OCI-M2 (cell line): Measurements from ENCODE around the gene ZNF804B.

Experiments used
- DNase-seq: peaks from one replicate; lab custom pipeline; 2025; ENCODE audit not compliant: unreplicated experiment; lab: John Stamatoyannopoulos, UW

Gene ZNF804B

DNA sequence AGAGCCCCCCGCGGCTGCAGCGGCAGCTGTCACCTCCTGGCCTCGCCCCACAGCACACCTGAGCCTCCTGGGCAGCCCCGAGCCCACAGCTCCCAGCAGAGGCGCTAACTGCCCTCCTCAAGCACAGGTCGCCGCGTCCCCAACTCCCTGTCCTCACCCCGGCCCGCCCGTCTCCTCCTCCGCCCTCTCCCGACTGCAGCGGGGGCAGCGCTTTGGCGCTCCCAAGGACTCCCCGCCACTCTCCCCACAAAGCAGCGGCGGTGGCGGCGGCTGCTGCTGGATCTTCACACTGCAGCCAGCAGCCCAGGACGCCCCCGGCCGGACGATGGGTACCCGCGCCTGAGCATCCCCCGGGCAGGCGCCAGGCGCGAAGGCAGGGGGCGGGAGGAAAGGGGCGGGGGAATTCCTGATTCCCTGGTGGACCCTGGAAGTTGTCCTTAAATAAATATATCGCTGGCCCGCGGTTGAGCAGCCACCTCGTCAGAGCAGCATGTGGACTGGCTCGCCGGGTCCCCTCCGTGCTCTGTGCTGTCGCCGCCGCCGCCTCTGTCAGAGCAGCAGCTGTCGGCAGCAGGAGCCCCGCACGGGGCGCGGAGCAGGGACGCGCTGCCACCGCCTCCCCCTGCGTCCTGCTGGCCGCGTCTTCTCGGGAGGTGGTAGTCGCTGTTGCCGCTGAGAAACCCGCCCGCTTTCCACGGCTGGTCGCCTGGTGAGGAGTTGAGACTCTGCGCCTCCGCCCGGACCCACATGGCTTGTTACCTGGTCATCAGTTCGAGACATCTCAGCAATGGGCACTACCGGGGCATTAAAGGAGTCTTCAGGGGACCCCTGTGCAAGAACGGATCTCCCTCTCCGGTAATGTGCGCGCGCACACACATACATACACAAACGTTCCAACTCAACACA lies at the start of gene ZNF804B:
Gene ZNF804B, plus strand, starts transcription at position 471 of the 906 bp plus-strand sequence. Its CDS starts 277 bp downstream, at position 748.
- no peak for DNase-seq

- DNase-seq: no peak
These were observed 23.6 kb upstream of the ZNF804B start for GRCh38 chr7:88735920-88736319.

- DNase-seq: no peak
These were observed 21.9 kb upstream of the ZNF804B start for GRCh38 chr7:88737632-88738031.

DNA sequence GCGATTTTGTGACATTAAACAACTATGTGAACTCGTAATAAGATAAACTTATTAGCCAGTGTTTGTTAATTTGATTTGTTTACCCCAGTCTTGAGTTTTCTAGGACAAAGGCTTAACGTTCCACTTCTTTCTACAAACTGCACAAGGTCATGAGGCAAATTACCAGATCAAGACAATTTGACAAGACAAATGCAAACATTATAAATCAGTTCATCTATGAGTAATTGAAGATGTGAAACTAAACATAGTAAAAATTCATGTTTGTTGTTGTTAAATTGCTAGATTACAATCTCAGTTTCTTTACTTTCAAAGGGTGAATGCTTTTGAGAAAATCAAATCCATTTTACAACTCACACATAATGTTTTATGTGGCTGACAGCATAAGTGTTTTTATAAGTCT lies 13.4 kb upstream of the ZNF804B start:
- no peak for DNase-seq

GRCh38 chr7:88756802-88757201 lies 2.7 kb upstream of the ZNF804B start:
- DNase-seq: no peak

DNA sequence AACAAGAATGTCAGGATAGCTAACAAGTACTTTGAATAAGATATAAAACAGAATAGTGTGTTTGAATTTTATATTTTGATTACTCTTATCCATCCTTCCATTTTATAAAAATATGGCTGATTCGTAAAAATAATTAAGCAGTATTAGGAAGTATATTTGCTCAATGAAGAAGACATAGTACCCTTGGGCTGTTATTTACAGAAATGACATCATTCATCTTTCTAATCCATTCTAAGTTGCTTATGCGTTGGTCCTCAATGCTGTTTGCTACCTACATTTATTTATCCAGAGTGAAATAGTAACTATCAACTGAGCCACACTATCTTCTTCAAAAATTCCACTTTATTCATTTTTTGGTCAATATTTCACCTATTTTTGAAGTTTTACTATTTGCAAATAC lies 2.1 kb upstream of the ZNF804B start:
- no peak for DNase-seq

DNA sequence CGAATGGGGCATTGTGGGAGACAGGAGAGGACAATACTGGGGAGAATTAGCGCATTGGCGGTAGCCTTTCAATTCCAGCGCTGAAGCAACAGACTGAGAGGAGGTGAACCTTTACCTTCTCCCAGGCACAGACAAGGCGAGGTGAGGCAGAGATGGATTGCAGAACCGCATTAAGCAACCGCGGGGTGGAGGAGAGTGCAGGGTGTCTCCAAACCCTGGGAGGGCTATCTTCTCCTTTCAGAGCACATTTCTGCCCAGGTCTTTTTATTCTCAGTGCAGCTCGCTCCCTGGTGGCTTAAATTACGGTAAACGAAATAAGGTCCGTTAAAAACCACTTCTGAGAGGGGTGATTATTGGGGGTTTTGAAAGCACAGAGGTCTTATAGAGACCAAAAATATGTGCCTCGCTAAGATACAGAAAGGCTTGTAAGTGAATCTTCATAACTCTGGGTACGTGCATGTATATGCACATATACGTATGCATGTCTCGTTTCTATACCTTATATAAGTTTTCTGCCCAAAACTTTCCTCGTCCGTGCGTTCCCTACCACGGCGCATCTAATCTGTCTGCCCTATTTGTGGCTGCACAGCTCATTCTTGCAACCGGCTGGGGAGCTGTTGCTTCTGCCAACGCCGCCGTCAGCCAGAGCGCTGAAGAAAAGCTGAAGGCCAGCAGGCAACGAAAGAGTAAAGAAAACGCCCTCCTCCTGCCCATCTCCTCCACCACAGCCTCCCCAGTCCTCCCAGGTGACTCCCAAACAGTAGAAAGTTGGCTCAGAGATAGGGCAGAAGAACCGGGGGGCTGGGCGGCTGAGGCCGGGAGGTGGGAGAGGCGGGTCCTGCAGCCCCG lies 895 bp upstream of the ZNF804B start:
- no peak for DNase-seq

- DNase-seq: no peak
These were observed 626 bp downstream of the ZNF804B start for GRCh38 chr7:88760136-88760515.

GRCh38 chr7:88761779-88762178 lies 2.3 kb downstream of the ZNF804B start:
- no peak for DNase-seq

GRCh38 chr7:88771417-88771816 lies 11.9 kb downstream of the ZNF804B start:
- no peak for DNase-seq

DNA sequence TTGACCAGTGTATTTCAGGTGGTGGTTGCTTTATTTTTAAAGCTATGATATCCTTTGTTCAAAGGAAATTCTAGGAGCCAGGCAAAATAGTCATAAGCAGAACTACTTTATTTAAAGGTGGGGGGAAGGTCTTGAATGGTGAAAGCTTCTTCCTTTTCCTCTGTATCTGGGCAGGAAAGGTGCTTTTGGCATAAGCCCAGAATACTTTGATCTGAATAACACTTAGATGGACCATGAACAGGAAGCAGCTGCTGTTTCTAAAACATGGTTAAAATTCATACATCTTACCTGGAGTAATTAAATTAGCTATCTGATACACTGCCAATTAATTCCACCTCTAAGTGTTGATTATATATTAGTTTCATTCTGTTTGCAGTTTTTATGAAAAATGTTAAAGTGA lies 13.3 kb downstream of the ZNF804B start:
- no peak for DNase-seq

- DNase-seq: no peak
These were observed 16.3 kb downstream of the ZNF804B start for GRCh38 chr7:88775838-88776237.

- DNase-seq: no peak
These were observed 28.3 kb downstream of the ZNF804B start for GRCh38 chr7:88787777-88788176.

DNA sequence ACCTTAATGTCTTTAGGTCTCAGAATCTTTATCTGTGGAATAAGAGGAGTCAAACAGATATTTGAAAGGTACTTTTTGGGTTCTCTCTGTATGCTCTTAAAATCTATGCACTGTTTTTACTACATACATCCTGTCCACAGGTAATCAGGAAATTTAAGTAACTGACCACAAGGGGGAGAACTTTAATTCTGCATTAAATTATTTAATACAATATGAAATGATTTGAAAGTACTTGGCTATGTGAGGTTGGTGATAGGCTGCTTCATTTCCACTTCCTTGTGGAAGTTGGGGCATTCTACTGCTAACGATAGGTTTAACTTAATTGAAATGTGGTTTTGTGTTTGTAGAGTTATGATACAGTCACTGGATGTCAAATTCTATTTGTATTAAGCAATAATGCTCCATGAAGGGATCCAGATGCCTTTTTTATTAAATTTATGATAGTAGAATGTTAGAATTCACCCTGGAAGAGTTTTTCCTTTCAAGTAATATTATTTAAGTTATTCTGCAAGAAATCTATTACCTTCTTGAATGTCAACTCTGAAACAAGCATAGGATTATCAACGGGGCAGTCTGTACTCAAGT lies 30.1 kb downstream of the ZNF804B start:
- no peak for DNase-seq

DNA sequence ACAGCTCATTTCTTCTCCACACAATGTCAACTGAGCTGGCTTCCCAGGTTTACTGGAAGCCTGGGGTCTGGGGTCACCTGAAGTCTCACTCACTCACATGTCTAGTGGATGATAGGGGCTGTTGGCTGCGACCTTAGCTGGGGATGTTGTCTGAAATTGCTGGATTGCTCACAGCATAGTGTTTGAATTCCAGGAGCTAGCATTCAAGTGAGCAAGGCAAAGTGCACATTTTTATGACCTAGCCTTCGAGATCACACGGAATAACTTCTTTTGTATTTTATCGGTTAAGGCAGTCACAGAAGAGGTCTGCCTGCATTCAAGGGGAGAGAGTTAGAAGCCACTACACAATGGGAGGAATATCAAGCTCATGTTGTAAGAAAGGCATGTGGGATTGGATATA lies 32.4 kb downstream of the ZNF804B start:
- DNase-seq: no peak

DNA sequence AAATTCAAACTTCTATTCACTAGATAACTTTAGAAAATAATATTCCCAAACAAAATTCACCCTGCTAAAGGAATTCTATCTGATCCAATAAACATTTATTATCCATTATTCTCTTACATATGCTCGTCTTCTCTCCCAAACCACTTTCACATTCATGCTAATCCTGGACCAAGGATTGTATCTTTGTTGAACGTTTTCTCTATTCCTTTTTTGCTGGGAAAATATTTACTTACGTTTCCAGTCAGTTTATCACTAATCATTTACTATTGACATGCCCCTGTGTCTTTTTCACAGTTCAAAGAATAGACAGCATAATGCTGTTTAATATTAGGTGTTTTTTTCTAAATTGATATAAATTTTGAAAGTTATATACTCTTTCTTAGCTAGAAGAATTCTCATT lies 32.9 kb downstream of the ZNF804B start:
- no peak for DNase-seq

DNA sequence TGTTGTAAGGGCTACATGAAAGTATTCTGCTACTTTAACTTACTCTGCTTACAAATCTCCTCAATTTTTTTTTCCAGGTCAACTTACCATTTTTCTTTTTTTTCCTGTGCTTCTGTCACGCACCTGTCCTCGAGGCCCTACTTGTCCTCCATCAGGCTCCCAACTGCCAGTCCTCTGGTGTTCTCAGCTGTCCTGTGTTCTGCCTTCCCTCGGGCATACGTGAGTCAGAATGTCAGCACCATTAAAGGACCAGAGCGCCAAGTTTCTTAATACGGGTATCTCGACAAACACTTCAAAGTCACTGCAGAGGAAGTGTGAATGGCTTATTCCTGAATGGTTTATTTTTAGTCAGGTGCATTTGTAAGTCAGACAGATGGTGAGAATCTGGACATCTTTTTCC lies 36.1 kb downstream of the ZNF804B start, which contains the start of gene TEX47:
Gene TEX47, minus strand, starts transcription at position 185 of the 400 bp plus-strand sequence. CDS start 795 bp downstream, outside the sequence.
- DNase-seq: no peak

DNA sequence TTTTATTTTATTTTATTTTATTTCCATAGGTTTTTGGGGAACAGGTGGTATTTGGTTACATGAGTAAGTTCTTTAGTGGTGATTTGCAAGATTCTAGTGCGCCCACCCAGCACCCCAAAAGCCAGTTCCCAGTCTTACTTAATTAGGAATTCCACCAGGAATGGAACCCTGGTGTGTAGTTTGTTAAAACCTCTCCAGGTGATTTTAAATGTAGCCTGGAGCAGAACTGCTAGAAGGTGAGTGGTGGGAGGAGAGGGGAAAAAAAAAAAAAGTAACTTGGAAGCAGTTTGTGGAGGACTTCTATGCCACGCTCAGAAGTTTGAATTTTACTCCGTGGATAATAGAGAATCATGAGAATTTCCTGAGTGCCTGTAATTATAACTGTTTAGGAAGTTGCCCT lies 41.5 kb downstream of the ZNF804B start:
- no peak for DNase-seq

DNA sequence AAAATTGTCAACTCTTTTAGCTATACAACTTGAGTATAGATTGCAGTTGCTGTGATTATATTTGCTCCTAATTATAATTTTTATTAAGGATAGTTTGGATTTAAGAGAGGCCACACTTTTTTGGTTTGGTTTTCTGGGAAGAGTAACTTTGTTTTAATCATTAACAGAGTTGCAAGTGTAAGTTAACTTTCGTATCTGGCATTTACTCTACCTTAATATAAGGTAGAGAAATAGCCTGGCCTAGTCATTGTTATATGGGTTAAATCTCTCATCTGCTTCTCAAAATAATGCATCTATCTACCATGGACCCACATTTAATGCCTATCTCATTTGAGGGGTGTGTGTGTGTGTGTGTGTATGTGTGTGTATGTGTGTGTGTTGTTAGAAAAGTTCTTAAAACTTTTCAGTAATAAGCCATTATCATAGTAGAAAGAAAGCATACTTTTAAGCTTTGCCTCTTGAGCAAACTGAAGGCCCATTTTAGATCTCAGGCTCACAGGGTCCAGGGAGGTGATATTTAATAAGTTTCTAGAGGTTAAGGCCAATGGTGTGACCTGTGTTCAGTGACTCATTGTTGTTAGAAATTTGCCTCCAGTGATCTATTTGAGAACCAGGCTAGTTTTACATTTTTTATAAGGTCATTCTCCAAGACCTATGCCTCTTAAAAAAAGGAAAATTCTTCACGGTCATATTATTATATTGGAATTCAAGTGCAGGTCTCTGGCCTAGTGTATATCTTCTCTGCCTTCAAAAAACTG lies 47.0 kb downstream of the ZNF804B start:
- DNase-seq: no peak

GRCh38 chr7:88818552-88818951 lies 59.1 kb downstream of the ZNF804B start:
- DNase-seq: no peak

DNA sequence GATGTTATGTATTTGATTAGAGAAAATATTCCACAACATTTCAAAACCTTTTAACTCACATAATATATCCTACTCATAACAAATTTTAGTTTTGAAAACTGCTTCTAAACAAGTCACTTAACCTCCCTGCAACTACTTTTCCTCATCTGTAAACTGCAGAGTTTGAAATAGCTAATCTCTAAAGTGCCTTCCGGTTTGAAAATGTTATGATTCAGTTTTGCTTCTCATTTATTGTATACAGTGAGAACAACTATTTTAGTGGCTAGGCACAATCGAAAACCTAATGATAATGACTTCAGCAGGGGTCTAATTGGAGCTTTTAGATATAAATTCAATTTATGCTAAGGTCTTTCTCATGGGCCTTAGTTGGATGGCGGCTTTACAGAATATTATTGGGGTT lies 66.7 kb downstream of the ZNF804B start:
- DNase-seq: no peak
